GM18909 (cell line): Measurements from ENCODE around the gene CYP19A1.
"Not testable (repeated sequence)": the region's sequence is repeated elsewhere in the genome, so short reads cannot be mapped to it uniquely, and the experiment has no call there.

ENCODE experiments used
- ATAC-seq: cut with Tn5 transposase; IDR thresholded peaks from one replicate; pipeline ENCODE4 v1.9.1; 2021; ENCODE audit warnings: mild to moderate bottlenecking; ENCODE audit not compliant: unreplicated experiment, poor library complexity

CYP19A1 gene

GRCh38 chr15:51267051-51267702 lies 71.2 kb downstream of the CYP19A1 start:
- ATAC-seq = no peak

DNA sequence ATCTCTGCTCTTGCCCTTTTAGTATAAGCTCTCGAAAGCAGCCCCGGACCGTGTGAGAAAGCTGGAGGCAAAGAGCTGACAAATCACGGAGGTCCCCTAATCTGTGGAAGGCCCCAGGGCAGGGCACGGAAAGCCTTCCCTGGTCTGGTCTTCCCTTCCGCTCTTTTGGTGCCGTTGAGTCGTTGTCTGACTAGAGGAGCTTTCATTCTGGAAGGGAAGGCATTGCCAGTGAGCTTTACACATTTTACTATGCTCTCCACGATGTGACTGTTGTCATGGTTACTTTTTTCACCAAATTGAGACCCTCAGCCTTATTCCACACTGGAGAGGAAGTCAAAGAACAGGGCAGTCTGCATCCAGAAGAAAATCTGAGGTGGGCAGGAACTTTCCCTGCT lies 71.7 kb downstream of the CYP19A1 start:
- ATAC-seq = no peak

DNA sequence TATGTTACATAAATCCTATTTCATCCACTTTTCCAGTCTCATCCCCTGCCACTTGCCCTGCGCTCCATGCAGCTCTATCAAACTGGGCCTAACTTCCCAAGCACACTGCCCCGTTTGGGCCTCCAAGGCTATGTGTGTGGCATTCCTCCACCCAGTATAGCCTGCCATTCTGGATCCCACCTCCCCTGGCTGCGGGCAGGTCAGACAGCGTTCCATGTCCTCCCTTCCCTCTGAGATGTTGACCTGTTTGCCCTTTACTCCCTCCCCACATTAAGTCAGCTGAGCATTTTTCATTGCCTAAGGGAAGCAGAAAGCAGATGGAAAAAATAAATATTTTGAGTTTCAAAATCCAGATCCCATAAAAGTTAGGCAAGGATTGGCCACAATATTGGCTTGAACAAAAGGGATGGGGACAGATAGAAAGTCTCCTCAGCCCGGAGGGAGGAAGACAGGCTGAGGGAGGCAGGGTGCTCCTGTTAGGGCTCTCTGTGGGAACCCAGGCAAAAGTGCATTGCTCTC lies 73.3 kb downstream of the CYP19A1 start:
- no peak for ATAC-seq

GRCh38 chr15:51263726-51264125 lies 74.7 kb downstream of the CYP19A1 start:
- no peak for ATAC-seq

- ATAC-seq = no peak
These were observed 75.3 kb downstream of the CYP19A1 start for GRCh38 chr15:51263116-51263515.

DNA sequence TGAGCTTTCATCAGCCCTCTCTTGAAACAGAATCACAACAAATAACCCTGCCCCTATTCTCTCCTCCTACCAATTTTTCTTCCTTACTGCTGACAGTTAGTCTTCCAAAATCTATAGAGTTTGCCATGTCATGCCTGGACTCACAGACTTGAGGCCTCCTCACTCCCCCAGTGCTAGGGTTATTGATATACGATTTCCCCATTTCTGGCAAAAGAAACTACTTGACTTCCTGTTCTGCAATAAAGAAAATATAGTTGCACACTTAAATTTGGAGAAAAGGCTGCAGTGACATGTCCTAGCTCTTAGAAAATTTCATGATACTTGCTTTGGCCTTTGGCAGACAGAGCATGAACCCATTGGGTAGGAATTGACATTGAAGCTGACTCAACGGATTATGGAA lies 75.9 kb downstream of the CYP19A1 start:
- no peak for ATAC-seq

DNA sequence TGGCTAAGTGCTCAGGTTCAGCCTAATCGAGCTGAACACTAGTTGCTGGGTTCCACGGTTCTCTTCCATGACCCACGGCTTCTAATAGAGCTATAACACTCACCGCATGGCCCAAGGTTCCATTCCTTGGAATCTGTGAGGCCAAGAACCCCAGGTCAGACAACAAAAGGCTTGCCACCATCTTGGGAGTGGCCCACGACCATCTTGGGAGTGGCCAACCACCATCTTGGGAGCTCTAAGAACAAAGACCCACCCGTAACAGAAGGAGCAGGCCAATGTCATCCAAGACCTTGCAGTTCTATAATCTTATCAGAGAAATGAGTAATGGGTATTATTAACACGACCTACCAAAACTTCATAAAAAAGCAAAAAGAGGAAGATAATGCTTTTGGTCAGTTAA lies 77.3 kb downstream of the CYP19A1 start:
- ATAC-seq = not testable (repeated sequence)

- no peak for ATAC-seq
These were observed 78.2 kb downstream of the CYP19A1 start for GRCh38 chr15:51260202-51260601.

- no peak for ATAC-seq
These were observed 82.9 kb downstream of the CYP19A1 start for GRCh38 chr15:51255533-51255932.

GRCh38 chr15:51253366-51253765 lies 85.0 kb downstream of the CYP19A1 start:
- no peak for ATAC-seq

DNA sequence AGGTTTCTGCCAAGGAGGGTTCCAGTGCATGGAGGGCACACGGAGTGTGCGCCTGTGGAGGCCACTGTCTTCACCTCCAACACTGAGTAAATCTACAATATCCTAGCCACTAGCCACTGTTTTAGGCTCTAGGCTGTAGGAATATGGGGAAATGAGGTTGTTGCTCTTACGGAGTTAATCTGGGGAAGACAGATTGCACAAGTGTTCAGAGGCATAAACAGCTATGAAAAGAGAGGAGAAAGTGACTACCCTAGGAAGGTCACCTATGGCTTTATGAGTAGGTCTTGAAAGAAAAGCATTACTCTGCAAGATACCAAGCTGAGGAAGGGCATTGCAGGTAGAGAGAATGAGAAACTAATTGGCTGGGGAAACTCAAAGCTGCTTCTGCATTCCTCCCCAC lies 85.7 kb downstream of the CYP19A1 start:
- ATAC-seq = no peak

DNA sequence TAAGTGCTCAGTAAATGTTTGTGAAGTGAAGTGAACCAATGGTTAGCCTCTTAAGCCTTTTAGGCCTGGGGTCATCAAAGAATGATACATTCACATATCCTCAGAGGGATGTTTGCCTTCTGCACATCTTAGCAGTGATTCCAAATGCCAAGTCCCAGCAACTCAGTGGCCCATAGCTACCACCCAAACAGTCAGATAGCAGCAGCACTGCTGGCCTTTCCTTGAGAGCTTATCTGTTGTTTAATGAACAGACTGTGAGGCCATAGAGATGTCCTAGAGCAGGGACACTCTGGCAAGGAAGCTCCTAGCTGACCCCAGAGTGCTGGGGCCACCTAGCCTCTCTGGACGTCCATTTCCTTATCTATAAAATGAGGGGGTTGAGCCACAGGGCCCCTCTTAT lies 86.8 kb downstream of the CYP19A1 start:
- no peak for ATAC-seq

- ATAC-seq = no peak
These were observed 88.0 kb downstream of the CYP19A1 start for GRCh38 chr15:51250217-51251011.

GRCh38 chr15:51245628-51246027 lies 92.8 kb downstream of the CYP19A1 start:
- no peak for ATAC-seq

GRCh38 chr15:51244423-51244869 lies 94.0 kb downstream of the CYP19A1 start:
- no peak for ATAC-seq

- ATAC-seq = no peak
These were observed 94.6 kb downstream of the CYP19A1 start for GRCh38 chr15:51243774-51244173.

- no peak for ATAC-seq
These were observed 98.3 kb downstream of the CYP19A1 start for GRCh38 chr15:51240066-51240465.

- ATAC-seq = no peak
These were observed 100.6 kb downstream of the CYP19A1 start for GRCh38 chr15:51237816-51238215.

DNA sequence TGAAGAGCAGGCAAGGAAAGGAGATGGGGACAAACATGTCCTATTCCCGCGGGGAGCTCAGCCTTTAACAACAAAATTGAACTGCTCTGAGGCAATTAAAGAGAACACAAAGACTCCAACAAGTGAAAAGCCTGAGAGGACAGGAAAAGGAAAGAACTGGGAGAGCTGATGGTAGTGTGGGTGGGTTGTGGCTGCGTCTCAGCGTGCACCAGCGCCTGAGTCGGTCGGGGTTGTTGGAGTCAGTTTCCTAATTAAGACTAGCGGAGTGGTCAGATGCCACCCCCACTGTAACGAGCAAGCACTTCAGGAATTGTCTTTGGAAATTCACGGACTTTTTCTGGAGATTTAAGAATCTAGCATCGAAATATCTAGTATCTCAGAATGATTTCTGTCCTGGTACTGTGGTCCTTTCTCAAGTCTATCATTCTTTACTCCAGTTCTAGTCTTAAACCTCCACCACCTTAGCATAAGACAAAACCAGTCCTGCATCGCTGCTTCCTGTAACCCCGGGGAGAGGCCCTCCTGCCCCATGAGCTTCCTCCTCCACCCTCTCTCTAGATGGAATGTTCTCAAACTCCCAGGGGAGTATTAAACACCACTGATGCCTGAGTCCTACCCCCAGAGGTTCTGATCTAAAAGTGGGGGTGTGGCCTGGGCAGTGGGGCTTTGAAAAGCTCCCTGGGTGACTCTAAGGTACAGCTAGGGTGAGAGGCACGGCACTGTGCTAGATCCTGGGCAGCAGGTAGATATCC lies 104.0 kb downstream of the CYP19A1 start:
- ATAC-seq = no peak

- ATAC-seq = no peak
These were observed 105.8 kb downstream of the CYP19A1 start for GRCh38 chr15:51232581-51232980.

- ATAC-seq = no peak
These were observed 108.5 kb downstream of the CYP19A1 start for GRCh38 chr15:51229907-51230330.
